GM18526 (cell line): ENCODE results near the gene DIP2C.

ENCODE experiments used
- POLR2A ChIP-seq: IDR thresholded peaks from 3 replicates; pipeline ENCODE4 v1.6.1; 2011; ENCODE audit not compliant: insufficient read length; ENCODE audit errors: extremely low read depth

DIP2C gene

GRCh38 chr10:385571-386300, 303.7 kb downstream of the DIP2C start:
- no peak for TF ChIP-seq POLR2A

- TF ChIP-seq POLR2A, result no peak
These were observed 304.7 kb downstream of the DIP2C start for GRCh38 chr10:384538-385305.

GRCh38 chr10:383519-383918, 305.9 kb downstream of the DIP2C start:
- TF ChIP-seq POLR2A, result no peak

GRCh38 chr10:381805-382204, 307.7 kb downstream of the DIP2C start:
- TF ChIP-seq POLR2A, result no peak

- no peak for TF ChIP-seq POLR2A
These were observed 308.1 kb downstream of the DIP2C start for GRCh38 chr10:381346-381745.

- no peak for TF ChIP-seq POLR2A
These were observed 309.0 kb downstream of the DIP2C start for GRCh38 chr10:380313-380940.

GRCh38 chr10:378930-379704, 310.4 kb downstream of the DIP2C start:
- no peak for TF ChIP-seq POLR2A

GRCh38 chr10:378230-378929, 311.1 kb downstream of the DIP2C start:
- no peak for TF ChIP-seq POLR2A

- TF ChIP-seq POLR2A, result no peak
These were observed 312.2 kb downstream of the DIP2C start for GRCh38 chr10:377228-377627.

GRCh38 chr10:375815-376505, 313.5 kb downstream of the DIP2C start:
- no peak for TF ChIP-seq POLR2A

- no peak for TF ChIP-seq POLR2A
These were observed 315.1 kb downstream of the DIP2C start for GRCh38 chr10:374354-374753.

GRCh38 chr10:373526-374309, 315.8 kb downstream of the DIP2C start:
- TF ChIP-seq POLR2A, result no peak

- TF ChIP-seq POLR2A, result no peak
These were observed 316.5 kb downstream of the DIP2C start for GRCh38 chr10:373015-373414.
